Stimulated activated CD8-positive, alpha-beta memory T cell treated with anti-CD3 and anti-CD28 coated beads, Interleukin-12 subunit alpha, Interleukin-12 subunit beta, amount 100 ng/mL, for 24 hours (primary cell): ENCODE results near the gene PRDM10.
"Not testable (repeated sequence)": the region's sequence is repeated elsewhere in the genome, so short reads cannot be mapped to it uniquely, and the experiment has no call there.

ENCODE experiments used
- DNase-seq: peaks from one replicate; pipeline ENCODE4 v3.0.0-alpha.2; 2020; ENCODE audit errors: extremely low read depth

Gene PRDM10, protein sequence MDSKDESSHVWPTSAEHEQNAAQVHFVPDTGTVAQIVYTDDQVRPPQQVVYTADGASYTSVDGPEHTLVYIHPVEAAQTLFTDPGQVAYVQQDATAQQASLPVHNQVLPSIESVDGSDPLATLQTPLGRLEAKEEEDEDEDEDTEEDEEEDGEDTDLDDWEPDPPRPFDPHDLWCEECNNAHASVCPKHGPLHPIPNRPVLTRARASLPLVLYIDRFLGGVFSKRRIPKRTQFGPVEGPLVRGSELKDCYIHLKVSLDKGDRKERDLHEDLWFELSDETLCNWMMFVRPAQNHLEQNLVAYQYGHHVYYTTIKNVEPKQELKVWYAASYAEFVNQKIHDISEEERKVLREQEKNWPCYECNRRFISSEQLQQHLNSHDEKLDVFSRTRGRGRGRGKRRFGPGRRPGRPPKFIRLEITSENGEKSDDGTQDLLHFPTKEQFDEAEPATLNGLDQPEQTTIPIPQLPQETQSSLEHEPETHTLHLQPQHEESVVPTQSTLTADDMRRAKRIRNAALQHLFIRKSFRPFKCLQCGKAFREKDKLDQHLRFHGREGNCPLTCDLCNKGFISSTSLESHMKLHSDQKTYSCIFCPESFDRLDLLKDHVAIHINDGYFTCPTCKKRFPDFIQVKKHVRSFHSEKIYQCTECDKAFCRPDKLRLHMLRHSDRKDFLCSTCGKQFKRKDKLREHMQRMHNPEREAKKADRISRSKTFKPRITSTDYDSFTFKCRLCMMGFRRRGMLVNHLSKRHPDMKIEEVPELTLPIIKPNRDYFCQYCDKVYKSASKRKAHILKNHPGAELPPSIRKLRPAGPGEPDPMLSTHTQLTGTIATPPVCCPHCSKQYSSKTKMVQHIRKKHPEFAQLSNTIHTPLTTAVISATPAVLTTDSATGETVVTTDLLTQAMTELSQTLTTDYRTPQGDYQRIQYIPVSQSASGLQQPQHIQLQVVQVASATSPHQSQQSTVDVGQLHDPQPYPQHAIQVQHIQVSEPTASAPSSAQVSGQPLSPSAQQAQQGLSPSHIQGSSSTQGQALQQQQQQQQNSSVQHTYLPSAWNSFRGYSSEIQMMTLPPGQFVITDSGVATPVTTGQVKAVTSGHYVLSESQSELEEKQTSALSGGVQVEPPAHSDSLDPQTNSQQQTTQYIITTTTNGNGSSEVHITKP

DNA sequence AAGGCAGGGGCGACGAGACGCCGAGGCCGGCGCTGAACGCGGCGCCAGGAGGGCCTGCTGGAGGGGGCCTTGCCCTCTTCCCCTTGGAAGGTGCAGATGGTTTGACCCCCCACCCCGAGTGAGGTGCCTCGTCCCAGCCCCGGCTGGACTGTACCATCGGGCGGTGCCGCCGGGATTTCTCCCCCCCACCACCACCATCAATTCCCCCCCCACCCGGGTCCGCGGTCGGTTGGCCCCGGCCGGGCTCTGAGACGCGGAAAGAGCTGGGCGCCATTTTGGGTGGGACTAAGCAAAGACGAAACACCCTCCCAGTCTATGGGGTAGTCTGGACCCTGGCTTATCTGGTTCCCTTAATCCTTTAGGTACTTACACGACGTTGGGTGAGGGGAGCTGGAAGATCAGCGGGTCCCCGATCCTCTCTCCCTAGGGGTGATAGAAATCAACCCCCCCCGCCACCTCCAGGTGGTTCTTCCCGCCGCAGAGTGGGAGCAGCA, at the start of gene PRDM10:
PRDM10 (minus strand) TSS at position 484 of the 494 bp plus-strand sequence. CDS start 41,871 bp downstream, outside the sequence.
- peak; percentile 70 for DNase-seq

DNA sequence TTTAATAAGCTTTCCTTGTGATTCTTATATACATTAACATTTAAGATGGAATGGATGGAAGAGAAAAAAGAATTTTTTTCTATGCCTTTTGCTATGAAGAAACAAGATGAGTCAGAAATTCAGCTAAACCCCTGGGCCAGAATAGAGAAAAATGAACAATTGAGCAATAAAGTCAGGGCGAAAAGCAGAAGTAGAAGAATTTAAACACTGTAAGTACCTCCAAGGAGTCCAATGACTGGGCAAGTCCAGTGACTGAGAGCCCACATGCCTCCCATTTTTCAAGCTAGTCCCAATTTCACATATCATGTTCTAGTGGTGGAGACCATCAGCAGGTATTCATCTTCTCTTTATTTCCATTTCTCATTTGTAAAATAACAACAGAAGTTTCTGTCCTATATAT, 48.4 kb upstream of the PRDM10 start:
- DNase-seq, result no peak

DNA sequence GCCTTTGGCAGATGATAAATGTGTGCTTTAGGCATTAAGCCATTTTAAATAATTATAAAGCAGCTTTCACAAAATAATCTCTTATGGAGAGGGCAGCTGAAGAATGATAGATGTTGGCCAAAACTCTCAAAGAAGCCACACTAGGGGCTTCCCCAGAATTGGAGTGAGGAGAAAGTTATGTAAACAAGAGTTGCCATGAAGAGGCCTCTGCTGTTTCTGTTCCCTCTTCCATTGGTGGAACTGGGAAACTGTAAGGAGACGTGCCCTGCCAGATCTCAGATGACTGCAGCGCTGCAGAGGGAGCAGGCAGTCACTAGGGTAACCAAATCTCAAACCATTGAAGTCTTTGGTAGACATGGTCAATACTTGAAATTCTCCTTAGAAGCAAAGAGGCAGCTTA, 47.6 kb upstream of the PRDM10 start:
- no peak for DNase-seq

DNA sequence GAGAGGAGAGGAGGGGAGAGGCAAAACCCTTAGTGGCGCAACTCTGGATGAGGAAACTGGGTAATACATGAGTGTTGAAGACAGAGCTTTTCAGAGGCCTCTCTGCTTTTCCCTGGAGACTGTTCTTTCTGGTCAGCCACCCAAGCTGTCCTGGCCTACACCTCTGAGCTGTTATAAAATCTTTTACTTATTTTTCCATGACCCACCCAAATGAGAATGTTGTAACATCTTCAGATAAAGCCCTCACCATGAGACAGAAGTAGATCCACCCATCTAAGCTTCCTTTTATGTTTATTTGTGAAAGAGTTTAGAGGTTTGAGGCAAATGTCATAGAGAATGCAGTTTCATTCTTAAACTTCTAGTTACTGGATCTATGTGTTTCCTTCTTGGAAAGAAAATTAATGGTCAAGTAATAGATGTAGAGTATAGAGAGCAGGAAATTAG, 46.7 kb upstream of the PRDM10 start:
- no peak for DNase-seq

DNA sequence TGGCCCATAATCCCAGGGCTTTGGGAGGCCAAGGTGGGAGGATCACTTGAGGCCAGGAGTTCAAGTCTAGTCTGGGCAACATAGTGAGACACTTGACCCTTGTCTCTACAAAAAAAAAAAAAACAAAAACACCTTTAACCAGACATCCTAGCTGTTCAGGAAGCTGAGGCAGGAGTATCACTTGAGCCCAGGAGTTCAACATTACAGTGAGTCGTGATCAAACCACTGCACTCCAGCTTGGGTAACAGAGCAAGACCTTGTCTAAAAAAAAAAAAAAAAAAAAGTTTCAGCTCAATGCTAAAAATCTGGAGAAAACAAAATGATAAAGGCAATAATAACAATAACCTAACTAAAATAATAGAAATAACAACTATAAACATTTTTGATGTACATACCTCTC, 44.5 kb upstream of the PRDM10 start:
- DNase-seq, result no peak

DNA sequence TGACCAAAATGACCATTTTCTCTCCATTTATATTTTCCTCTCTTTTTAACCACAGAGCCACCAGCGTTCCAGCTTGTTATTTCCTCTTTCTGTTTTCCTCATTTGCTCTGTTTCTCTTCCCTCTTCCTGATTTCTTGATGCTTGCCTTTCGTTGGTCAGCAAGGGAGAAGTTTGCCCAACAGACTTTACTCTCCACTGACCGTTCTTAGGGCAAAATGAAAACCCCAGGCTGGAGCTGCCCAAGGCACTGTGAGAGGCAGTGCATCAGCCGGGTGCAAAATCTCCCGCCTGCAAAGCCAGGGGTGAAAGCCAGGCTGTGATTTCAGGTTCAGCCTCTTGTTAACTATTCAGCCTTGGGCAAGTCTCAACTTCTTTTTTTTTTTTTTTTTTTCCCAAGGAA, 40.9 kb upstream of the PRDM10 start:
- DNase-seq, result no peak

DNA sequence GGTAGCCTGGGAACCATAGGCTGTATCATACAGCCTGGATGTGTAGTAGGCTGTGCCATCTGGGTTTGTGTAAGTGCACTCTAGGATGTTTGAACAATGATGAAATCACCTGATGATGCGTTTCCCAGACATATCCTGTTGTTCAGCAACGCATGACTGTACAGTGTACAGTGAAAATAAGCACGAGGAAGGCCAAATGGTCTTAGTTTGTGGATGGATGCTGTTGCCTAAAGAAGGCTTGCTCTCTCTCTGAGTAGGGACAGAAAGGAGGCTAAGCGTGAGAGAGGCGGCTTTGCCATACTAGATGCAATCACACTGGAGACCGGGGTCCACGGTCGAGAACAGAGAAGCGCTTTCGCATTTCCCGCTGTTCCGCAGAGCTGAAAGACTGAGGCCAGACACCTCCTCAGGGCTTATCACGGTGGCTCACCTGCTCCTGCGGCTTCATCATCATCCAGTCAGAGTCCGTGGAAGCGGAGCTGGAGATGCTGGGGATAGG, 39.5 kb upstream of the PRDM10 start:
- DNase-seq, result no peak

DNA sequence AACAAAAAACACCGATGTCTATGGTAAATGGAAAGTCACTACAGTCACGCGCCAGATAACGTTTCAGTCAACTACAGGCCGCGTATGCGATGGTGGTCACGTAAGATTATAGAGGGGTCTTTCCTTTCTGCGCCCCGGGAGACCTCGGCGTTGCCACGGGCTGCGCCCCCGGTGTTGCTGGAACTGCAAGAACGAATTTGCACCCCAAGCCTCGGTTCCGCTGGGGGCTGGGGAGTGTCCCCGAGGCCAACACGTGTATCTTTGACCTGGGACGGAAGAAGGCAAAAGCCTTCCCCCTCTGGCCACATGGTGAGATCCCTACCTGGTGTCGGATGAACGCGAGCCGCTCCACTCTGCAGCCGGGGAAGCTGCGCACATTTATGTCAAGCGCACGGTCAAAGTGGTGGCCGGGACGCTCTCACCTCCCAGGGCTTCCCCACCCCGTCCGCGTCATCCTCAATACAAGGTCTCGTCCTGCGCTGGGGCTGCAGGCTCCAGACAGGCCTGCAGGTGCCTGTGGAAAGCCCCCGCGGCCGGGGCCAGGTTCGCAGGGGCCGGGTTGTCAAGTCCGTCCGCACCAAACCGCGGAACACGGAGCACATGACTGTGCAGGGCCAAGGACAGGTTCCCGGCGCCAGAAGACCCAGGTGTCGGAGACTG, 37.8 kb upstream of the PRDM10 start:
- no peak for DNase-seq

DNA sequence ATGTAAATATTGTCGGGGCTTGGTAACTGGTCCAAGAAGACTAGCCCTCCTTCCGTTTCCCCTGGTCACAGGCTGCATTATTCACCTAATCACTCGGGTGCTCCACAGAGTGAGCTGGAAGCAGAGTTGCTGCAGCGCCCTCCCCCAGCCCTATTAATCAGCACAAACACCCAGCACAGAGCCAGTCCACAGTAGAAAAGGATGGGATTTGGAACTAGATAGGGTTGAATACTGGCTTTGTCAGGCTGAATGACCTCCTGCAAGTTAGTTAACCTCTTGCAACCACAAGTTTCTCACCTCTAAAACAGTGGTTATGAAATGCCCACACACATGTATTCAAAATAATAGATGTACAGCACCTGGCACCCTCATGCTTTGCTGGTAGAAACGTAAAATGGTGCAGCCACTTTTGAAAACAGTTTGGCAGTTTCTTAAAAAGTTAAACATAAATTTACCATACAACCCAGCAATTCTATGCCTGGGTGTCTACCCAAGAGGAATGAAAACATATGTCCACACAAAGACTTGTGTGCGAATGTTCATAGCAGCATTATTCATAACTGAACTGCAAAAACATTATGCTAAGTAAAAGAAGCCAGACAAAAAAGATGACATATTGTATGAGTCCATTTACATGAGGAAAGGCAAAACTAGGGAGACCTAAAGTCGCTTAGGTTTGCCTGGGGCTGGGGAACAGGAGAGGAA, 35.4 kb upstream of the PRDM10 start:
- no peak for DNase-seq

DNA sequence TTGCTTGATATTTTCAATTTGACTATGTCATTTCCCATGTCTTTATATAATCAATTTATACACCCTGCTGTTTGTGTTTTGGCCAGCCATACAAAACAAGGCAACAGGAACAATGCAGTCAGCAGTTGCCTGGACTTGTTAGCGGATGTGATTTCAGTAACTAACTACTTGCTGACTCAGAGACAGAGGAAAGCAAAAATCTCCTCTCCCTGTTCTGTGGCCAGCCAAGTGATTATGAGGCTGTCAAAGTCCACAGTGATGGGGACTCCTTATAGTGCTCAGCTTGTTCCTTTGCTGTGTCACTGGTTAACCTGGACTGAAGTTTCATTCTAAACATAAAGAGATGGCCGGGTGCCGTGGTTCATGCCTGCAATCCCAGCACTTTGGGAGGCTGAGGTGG, 34.4 kb upstream of the PRDM10 start:
- DNase-seq, result no peak

DNA sequence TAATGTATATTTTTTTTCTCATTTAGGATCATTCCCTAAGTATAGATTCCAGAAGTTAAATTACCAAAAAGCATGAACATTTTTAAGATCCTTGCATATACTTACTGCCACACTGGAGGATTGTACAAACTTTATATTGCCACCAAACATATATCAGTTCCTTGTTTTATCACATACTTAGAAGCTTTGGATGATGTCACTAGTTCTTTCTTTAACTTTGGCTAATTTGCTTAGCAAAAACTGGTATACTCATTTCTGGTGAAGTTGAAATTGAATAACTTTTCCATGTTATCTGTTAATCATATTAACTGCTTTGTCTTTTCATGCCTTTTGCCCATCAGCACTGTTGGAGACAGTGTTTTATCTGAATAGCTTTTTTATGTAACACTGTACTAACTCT, 31.6 kb upstream of the PRDM10 start:
- DNase-seq, result no peak

DNA sequence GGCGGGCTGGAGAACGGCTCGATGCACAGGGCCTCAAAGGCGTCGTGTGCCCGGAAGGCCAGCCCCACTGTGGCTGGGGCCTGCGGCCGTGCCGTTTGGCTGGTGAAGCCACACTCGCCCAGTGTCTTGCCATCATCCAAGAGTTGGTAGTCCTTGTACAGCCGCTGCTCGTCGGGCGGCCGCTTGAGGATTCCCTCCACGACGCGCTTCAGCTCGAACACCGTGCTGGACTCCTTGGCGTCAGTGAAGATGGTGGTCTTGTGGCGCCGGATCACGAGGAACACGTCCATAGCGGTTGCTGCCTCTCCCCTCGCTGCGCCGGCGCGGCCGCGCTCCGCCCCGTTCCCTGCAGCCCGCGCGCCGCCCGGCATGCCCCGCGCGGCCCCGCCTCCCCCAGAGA, 30.3 kb upstream of the PRDM10 start:
- no peak for DNase-seq

DNA sequence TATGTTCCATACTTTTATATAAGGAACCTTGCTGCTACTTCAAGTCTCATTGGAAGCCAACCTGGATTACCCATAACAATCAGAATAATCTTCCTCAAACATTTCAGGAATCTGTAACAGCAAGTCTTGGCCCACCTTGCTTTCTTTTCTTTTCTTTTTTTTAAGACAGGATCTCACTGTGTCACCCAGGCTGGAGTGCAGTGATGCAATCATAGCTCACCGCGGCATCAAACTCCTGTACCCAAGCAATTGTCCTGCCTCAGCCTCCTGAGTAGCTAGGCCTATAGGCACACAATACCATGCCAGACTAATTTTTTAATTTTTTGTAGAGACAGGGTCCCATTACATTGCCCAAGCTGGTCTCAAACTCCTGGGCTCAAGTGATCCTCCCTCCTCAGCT, 29.3 kb upstream of the PRDM10 start:
- no peak for DNase-seq

DNA sequence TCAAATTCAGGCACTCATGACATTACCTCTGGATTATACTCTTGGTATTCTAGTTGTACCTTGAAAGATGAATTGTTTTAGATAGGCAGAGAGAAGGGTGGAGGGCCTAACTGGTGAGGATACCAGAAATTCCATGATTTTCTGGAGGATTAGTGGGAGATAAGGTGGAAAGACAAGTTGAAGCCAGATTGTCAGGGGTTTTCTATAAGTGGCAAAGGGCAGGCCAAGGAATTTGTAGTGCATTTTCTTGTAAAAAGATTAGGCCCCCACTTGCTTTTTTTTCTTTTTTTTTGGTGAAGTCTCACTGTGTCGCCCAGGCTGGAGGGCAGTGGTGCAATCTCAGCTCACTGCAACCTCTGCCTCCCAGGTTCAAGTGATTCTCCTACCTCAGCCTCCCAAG, 28.4 kb upstream of the PRDM10 start:
- DNase-seq, result no peak

DNA sequence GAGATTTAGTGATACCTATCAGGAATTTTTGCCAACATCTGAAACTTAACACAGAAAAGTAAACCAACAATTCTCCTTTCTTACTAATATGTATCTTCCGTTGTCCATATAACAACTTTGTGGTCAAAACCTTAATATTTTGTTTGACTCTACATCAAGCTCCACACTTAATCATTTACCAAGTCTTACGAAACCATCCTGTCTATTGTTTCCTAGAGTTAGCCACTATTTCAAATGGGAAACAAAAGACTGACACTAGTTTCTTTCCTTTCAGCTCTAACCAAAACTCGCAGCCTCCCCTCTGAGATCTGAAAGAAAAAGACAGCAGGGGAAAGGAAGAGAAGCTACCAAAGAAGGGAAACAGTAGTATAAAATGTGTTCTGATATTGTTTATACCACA, 26.5 kb upstream of the PRDM10 start:
- no peak for DNase-seq

DNA sequence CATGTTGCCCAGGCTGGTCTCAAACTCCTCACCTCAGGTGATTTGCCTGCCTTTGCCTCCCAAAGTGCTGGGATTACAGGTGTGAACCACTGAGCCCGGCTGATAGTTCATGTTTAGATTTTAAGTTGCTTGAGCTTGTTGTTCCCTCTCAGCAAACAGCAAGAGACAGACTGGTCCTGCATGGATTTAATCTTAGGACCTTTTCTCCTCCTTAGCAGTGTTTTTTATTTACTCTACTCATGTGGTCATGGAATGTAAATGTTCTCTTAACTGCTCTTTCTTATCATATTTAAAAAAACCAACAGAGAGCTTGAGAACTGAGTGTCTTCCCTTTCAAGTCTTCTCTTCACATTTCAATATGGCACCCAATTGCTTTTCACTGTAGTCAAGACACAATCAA, 22.7 kb upstream of the PRDM10 start:
- DNase-seq, result no peak

DNA sequence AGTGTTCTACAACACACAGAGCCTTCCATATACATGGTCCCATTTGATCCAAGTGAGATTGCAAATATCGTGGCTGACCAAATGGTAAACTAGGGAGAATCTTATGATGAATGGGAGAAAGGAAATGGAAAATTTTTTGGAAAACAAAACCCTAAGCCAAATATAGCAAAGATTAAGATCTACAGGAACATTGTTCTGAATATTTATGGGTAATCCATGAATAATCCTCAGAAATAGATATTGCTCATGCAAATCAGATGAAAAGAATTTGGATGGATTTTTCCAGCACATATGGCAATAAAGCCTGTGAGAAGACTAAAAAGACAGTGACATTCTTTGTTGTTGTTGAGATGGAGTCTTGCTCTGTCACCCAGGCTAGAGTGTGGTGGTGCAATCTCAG, 21.7 kb upstream of the PRDM10 start:
- no peak for DNase-seq

DNA sequence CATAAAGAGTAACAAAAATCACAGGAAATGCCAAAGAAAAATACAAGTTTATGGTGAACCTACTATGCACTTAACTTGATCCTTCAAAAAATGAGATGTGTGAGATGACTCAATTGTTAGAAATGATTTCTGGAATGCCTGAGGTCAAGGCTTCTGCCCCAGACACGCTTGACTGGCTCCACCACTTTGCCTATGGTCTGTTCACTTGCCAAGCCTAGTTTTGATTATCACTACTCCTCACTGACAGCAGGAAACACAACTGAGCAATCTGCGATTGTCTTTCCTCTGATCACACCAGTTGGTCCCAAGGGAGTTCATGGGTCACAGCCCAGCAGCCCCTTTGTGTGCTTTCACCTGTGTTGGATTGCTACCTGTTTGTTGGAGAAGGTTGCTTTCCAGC, 20.6 kb upstream of the PRDM10 start:
- no peak for DNase-seq

DNA sequence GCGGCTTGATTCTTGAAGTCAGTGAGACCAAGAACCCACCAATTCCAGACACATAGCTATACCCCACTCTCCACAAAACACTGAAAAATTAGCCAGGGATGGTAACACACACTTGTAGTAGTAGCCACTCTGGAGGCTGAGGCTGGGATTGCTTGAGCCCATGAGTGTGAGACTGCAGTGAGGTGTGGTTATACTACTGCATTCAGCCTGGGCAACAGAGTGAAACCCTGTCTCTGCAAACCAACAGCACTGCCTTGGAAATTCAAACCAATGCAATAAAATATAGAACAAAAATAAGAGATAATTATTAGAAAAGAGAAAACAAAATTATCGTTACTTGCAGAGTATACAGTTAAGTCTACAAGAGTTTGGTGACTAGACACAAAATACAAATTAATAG, 20.2 kb upstream of the PRDM10 start:
- no peak for DNase-seq

DNA sequence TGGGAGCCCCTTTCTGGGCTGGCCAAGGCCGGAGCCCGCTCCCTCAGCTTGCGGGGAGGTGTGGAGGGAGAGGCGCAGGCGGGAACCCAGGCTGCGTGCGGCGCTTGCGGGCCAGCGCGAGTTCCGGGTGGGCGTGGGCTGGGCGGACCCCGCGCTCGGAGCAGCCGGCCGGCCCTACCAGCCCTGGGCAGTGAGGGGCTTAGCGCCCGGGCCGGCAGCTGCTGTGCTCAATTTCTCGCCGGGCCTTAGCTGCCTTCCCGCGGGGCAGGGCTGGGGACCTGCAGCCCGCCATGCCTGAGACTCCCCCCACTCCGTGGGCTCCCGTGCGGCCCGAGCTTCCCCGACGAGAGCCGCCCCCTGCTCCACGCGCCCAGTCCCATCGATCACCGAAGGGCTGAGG, 19.0 kb upstream of the PRDM10 start:
- DNase-seq, result not testable (repeated sequence)

DNA sequence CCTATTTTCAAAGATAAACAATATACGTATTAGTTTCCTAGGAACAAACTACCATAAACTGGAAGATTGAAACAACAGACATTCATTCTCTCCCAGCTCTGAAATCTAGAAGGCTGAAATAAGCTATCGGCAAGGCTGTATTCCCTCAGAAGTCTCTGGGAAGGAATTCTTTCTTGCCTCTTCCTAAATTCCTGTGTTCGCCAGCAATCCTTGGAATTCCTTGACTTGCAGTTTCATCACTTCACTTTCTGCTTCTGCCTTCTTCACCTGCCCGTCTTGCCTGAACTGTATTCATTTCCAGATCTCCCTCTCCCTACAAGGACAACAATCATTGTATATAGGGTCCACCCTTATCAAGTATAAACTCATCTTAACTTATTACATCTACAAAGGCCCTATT, 17.7 kb upstream of the PRDM10 start:
- no peak for DNase-seq
